Neuronal stem cell (in vitro differentiated cells): Measurements from ENCODE around the gene SGPP2.

Source experiments
- DNase-seq: peaks from one replicate; pipeline ENCODE4 v3.0.0-alpha.2; 2013; ENCODE audit warnings: low spot score
- H2AFZ ChIP-seq: one replicate; pipeline ENCODE4 v1.6.1; 2013; ENCODE audit warnings: mild to moderate bottlenecking, low read length, inconsistent platforms
- H2AK5ac ChIP-seq: 2 replicates; pipeline ENCODE4 v1.6.1; 2013; ENCODE audit warnings: low read depth, mild to moderate bottlenecking, inconsistent platforms, low read length, moderate library complexity, mixed read lengths
- H2BK120ac ChIP-seq: 2 replicates; pipeline ENCODE4 v1.6.1; 2013; ENCODE audit warnings: low read depth, mild to moderate bottlenecking, inconsistent platforms, low read length, moderate library complexity, mixed read lengths
- H2BK12ac ChIP-seq: one replicate; pipeline ENCODE4 v1.6.1; 2013; ENCODE audit warnings: low read length, inconsistent platforms
- H2BK15ac ChIP-seq: 2 replicates; pipeline ENCODE4 v1.6.1; 2013; ENCODE audit warnings: mild to moderate bottlenecking, low read length, inconsistent platforms, mixed read lengths
- H2BK5ac ChIP-seq: one replicate; pipeline ENCODE4 v1.6.1; 2013; ENCODE audit warnings: inconsistent platforms, mild to moderate bottlenecking, low read length, moderate library complexity
- H3K14ac ChIP-seq: one replicate; pipeline ENCODE4 v1.6.1; 2013; ENCODE audit warnings: low read length, inconsistent platforms
- H3K18ac ChIP-seq: 2 replicates; pipeline ENCODE4 v1.6.1; 2013; ENCODE audit warnings: low read length, inconsistent platforms
- H3K23ac ChIP-seq: 2 replicates; pipeline ENCODE4 v1.6.1; 2013; ENCODE audit warnings: low read depth, mild to moderate bottlenecking, mixed read lengths, low read length, inconsistent platforms; ENCODE audit not compliant: poor library complexity
- H3K27ac ChIP-seq: replicated peaks from 3 replicates; pipeline ENCODE4 v1.5.1; 2013; ENCODE audit warnings: low read length, inconsistent platforms
- H3K27me3 ChIP-seq, 3 experiments: 2 replicates each; pipeline ENCODE4 v1.6.1; 2013; ENCODE audit warnings: low read length in 3 of 3, mild to moderate bottlenecking in 2 of 3, inconsistent platforms in 1 of 3, low read depth in 1 of 3, mixed read lengths in 1 of 3, moderate library complexity in 1 of 3; ENCODE audit not compliant: control insufficient read depth in 3 of 3, insufficient read depth in 3 of 3
- H3K36me3 ChIP-seq, 2 donors: replicated peaks in 1 of 2; 2 replicates each; pipeline ENCODE4 v1.6.1; 2013; ENCODE audit warnings: low read length in 2 of 2; ENCODE audit not compliant: control insufficient read depth in 2 of 2, insufficient read depth in 2 of 2
- H3K4ac ChIP-seq: 2 replicates; pipeline ENCODE4 v1.6.1; 2013; ENCODE audit warnings: inconsistent platforms, mild to moderate bottlenecking, low read length, moderate library complexity
- H3K4me1 ChIP-seq, 2 donors: 1 replicate in 1 of 2; 2 replicates in 1 of 2; pipeline ENCODE4 v1.6.1; 2013; ENCODE audit warnings: low read length in 2 of 2, low read depth in 1 of 2; ENCODE audit not compliant: control insufficient read depth in 2 of 2, insufficient read depth in 1 of 2
- H3K4me2 ChIP-seq: one replicate; pipeline ENCODE4 v1.6.1; 2013; ENCODE audit warnings: mild to moderate bottlenecking, low read length, inconsistent platforms; ENCODE audit not compliant: insufficient read depth, poor library complexity, severe bottlenecking
- H3K4me3 ChIP-seq, 2 donors: 2 replicates each; pipeline ENCODE4 v1.5.1; 2013; ENCODE audit warnings: low read length in 2 of 2, mild to moderate bottlenecking in 2 of 2, inconsistent platforms in 1 of 2, moderate library complexity in 1 of 2
- H3K79me1 ChIP-seq: one replicate; pipeline ENCODE4 v1.6.1; 2013; ENCODE audit warnings: low read depth, mild to moderate bottlenecking, inconsistent platforms, low read length, moderate library complexity
- H3K9ac ChIP-seq: one replicate; pipeline ENCODE4 v1.6.1; 2013; ENCODE audit warnings: mild to moderate bottlenecking, low read depth, low read length, inconsistent platforms; ENCODE audit not compliant: poor library complexity
- H3K9me3 ChIP-seq, 2 donors: replicated peaks in 1 of 2; 2 replicates each; pipeline versions ENCODE3 to v1.6.1; 2013; ENCODE audit warnings: low read length in 2 of 2, mild to moderate bottlenecking in 2 of 2, inconsistent platforms in 1 of 2, low read depth in 1 of 2, mixed read lengths in 1 of 2, moderate library complexity in 1 of 2; ENCODE audit not compliant: control insufficient read depth in 2 of 2, insufficient read depth in 1 of 2
- H4K8ac ChIP-seq: one replicate; pipeline ENCODE4 v1.6.1; 2013; ENCODE audit warnings: low read depth, mild to moderate bottlenecking, inconsistent platforms, low read length, moderate library complexity
- H4K91ac ChIP-seq: one replicate; pipeline ENCODE4 v1.6.1; 2013; ENCODE audit warnings: low read length, low read depth, mild to moderate bottlenecking, inconsistent platforms; ENCODE audit not compliant: poor library complexity
- WGBS, 2 donors: extraction: QIAGEN DNeasy Blood & Tissue Kit; methylation state at CpG; one replicate each; pipeline ENCODE4 v1.1.7; 2013; ENCODE audit warnings: missing lambda C conversion rate in 2 of 2, mixed read lengths in 1 of 2; ENCODE audit not compliant: insufficient read length in 2 of 2, insufficient replicate concordance in 1 of 2; ENCODE audit errors: extremely low coverage in 2 of 2; 5-methylcytosine and 5-hydroxymethylcytosine counted together

The SGPP2 gene

DNA sequence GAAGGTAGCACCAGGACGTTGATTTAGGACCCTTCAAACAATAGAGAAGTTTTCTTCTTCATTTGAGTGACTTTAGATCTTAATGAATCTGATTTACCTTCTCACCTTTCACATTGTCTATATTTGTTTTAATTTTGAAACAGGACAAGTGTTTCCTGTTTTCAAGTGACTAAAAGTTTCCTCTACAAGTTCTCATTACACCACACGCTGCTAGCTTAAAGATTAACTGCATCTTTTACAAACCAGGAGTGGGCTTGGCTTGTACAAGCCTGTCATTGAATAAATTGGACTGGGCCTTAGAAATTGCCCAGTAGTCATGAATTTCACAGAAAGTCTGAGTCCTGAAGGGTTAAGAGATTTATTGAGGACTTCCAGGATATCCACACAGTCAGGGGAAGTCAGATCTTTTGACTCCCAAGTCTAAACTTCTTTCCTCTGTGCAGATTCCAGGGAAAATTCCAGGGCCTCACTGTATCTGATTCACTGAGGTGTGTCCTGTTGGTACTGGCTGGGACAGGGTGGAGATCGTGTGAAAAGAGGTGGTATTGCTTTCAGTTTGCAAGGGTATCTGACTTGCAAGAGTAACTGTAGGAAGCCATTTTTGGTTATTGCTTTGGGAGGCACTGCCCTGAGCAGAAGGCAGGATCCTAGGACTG is 3.4 kb downstream of the SGPP2 start:
- H4K91ac ChIP-seq: no peak overlapping the region
- H2BK12ac ChIP-seq: no peak overlapping the region
- H2AK5ac ChIP-seq: no peak overlapping the region
- H2AFZ ChIP-seq: no peak overlapping the region
- DNase-seq: no peak
- no peak overlapping the region for H3K14ac ChIP-seq
- H3K4me1 ChIP-seq: peaks cover 0 to 6% of the 10 kb centered on the region in 2 donors
- H4K8ac ChIP-seq: no peak overlapping the region
- WGBS, 2 donors: no CpG with 5 or more reads among the region's 3 CpGs
- no peaks in the 10 kb centered on the region for H3K79me1 ChIP-seq
- H3K9ac ChIP-seq: no peak overlapping the region
- H3K27me3 ChIP-seq: peaks cover 18 to 58% (median 42%) of the 10 kb centered on the region in 3 experiments
- no peak overlapping the region for H3K18ac ChIP-seq
- no peak overlapping the region for H3K4ac ChIP-seq
- H2BK5ac ChIP-seq: no peak overlapping the region
- no peak overlapping the region for H3K23ac ChIP-seq
- no peak overlapping the region for H3K4me3 ChIP-seq
- H2BK120ac ChIP-seq: no peak overlapping the region
- H2BK15ac ChIP-seq: no peak overlapping the region
- no peak overlapping the region for H3K4me2 ChIP-seq
- H3K9me3 ChIP-seq: no peaks in the 10 kb centered on the region
- no peak overlapping the region for H3K27ac ChIP-seq
- no peaks in the 10 kb centered on the region for H3K36me3 ChIP-seq

DNA sequence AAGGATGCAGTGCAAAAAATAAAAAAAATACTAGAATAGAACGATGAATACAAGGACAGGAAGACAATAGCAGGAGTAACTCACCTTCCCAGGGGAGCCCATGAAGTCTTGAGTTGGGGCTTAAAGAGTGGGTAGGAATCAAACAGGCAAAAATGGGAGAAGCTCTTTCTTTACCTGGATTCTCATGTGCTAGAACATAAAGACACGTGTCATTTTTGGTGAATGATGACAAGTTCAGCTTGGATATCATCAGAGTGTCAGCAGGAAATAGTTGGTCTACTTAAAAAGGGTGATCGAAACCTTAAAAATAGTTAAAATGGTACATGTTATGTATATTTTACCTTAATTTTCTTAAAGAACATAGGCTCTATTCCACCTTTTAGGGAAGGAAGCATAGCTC is 5.7 kb downstream of the SGPP2 start:
- no peak for DNase-seq
- no peak overlapping the region for H4K91ac ChIP-seq
- no peak overlapping the region for H3K23ac ChIP-seq

DNA sequence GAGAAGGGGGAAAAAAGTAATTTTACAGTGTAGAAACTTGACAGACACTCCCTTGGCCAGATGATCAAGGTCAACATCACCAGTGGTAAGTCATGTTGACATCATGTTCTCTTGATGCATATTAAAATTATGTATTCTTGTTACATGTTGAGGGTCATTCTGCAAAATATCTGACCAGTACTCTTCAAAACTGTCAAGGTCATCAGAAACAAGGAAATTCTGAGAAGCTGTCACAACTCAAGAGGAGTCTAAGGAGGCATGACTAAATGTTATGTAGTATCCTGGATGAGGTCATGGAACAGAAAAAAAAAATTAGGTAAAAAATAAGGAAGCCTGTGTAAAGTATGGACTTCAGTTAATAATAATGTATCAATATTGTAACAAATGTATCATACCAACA is 6.3 kb downstream of the SGPP2 start:
- Histone ChIP-seq H2BK5ac (no peak overlapping the region), H3K23ac (no peak overlapping the region), H2AK5ac (no peak overlapping the region), H3K4me1 (peaks cover 0 to 2% of the 10 kb centered on the region in 2 donors), H3K27me3 (peaks cover under 1 to 29% (median 13%) of the 10 kb centered on the region in 3 experiments), H3K9ac (no peak overlapping the region), H3K36me3 (no peaks in the 10 kb centered on the region), H4K8ac (no peak overlapping the region), H2BK120ac (no peak overlapping the region), H3K4me2 (no peak overlapping the region), H3K4me3 (no peak overlapping the region), H3K9me3 (no peaks in the 10 kb centered on the region), H3K14ac (no peak overlapping the region), H3K4ac (no peak overlapping the region), H3K79me1 (no peaks in the 10 kb centered on the region), H2BK15ac (no peak overlapping the region), H2BK12ac (no peak overlapping the region), H3K27ac (no peak overlapping the region), H2AFZ (no peak overlapping the region), H3K18ac (no peak overlapping the region), H4K91ac (no peak overlapping the region)
- DNase-seq: no peak

More for the DNA sequence above, 5.7 kb downstream of the SGPP2 start:
- no peak overlapping the region for H3K14ac ChIP-seq
- H3K4me2 ChIP-seq: no peak overlapping the region
- no peak overlapping the region for H2AK5ac ChIP-seq
- peaks cover 0 to 5% of the 10 kb centered on the region in 2 donors for H3K4me1 ChIP-seq
- no peaks in the 10 kb centered on the region for H3K36me3 ChIP-seq
- no peaks in the 10 kb centered on the region for H3K79me1 ChIP-seq
- H3K27me3 ChIP-seq: peaks cover 6 to 35% (median 19%) of the 10 kb centered on the region in 3 experiments
- no peak overlapping the region for H3K4me3 ChIP-seq
- no peak overlapping the region for H2BK12ac ChIP-seq
- H3K27ac ChIP-seq: no peak overlapping the region
- H3K9me3 ChIP-seq: no peaks in the 10 kb centered on the region
- no peak overlapping the region for H2AFZ ChIP-seq
- no peak overlapping the region for H2BK5ac ChIP-seq
- no peak overlapping the region for H3K18ac ChIP-seq
- no peak overlapping the region for H4K8ac ChIP-seq
- no peak overlapping the region for H2BK120ac ChIP-seq
- no CpG with 5 or more reads among the region's 3 CpGs for WGBS, 2 donors
- H3K9ac ChIP-seq: no peak overlapping the region
- H3K4ac ChIP-seq: no peak overlapping the region
- no peak overlapping the region for H2BK15ac ChIP-seq

DNA sequence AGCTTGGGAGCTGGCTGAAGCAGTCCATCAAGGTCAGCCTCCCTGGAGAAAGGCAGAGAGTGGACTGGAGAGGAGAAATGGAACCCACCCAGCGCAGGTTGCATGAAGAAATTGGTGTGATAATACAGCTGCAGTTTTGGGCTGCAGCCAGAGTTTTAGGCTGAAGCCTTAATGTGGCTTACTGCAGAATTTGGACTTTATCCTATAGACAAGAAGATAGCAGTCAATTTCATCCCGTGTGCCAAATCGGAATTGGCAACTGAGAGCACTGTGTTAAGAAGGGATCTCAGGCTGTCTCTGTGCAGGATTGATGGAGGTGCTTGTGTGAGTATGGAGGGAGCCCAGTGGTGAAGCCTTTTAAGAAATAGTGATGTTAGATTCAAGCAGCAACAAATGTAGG is 7.5 kb downstream of the SGPP2 start:
- Histone ChIP-seq H3K18ac (no peak overlapping the region), H3K79me1 (no peaks in the 10 kb centered on the region), H3K9ac (no peak overlapping the region), H3K9me3 (no peaks in the 10 kb centered on the region), H3K27me3 (peaks cover 0 to 17% (median 4%) of the 10 kb centered on the region in 3 experiments), H2AK5ac (no peak overlapping the region), H3K4me2 (no peak overlapping the region), H2BK12ac (no peak overlapping the region), H4K8ac (no peak overlapping the region), H3K14ac (no peak overlapping the region), H3K4me3 (no peak overlapping the region), H3K27ac (no peak overlapping the region), H4K91ac (no peak overlapping the region), H2BK5ac (no peak overlapping the region), H3K4ac (no peak overlapping the region), H2BK120ac (no peak overlapping the region), H3K4me1 (peaks cover 0 to 2% of the 10 kb centered on the region in 2 donors), H2AFZ (no peak overlapping the region), H3K23ac (no peak overlapping the region), H2BK15ac (no peak overlapping the region), H3K36me3 (no peaks in the 10 kb centered on the region)
- WGBS, 2 donors: no CpG with 5 or more reads among the region's 3 CpGs
- no peak for DNase-seq
